B cell (primary cell): ENCODE results near the gene ZNF618.

Experiments used
- EZH2 ChIP-seq: IDR thresholded peaks from 2 replicates; pipeline ENCODE4 v1.6.1; 2012; ENCODE audit warnings: borderline replicate concordance, low read depth, mild to moderate bottlenecking, moderate library complexity, low read length; ENCODE audit not compliant: insufficient read depth, poor library complexity, severe bottlenecking
- TF ChIP-seq, protein P1 (sequence below): fragments of 200-600 bp; IDR thresholded peaks from one replicate; pipeline ENCODE4 v1.8.0; 2022; ENCODE audit warnings: antibody characterized with exemption, mild to moderate bottlenecking

DNA sequence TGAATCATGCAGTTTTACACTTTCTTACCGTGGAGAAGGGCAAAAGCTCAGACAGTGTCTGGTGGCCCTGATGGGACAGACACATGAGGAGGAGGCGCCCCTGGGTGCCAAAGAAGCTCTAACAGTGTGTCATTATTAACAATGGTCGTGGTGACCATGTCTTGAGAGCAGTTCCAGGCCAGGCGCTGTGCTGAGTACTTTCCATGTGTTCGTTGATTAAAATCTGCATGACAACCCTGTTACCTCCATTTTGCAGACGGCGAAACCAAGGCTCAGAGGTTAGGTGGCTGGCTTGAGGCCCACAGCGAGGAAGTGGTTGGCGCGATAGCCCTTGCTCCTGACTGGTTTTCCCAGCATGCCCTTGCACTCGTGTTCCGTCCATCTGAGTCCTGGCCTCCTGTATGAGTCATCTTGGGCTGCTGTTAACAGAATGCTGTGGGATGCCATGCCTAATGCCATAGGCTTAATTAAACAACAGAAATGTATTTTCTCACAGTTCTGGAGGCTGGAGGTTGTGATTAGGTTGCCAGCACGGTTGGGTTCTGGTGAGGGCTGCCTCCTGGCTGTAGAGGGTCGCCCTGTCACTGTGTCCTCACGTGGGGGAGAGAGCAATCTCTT lies 110.0 kb downstream of the ZNF618 start:
- TF ChIP-seq, protein P1, sequence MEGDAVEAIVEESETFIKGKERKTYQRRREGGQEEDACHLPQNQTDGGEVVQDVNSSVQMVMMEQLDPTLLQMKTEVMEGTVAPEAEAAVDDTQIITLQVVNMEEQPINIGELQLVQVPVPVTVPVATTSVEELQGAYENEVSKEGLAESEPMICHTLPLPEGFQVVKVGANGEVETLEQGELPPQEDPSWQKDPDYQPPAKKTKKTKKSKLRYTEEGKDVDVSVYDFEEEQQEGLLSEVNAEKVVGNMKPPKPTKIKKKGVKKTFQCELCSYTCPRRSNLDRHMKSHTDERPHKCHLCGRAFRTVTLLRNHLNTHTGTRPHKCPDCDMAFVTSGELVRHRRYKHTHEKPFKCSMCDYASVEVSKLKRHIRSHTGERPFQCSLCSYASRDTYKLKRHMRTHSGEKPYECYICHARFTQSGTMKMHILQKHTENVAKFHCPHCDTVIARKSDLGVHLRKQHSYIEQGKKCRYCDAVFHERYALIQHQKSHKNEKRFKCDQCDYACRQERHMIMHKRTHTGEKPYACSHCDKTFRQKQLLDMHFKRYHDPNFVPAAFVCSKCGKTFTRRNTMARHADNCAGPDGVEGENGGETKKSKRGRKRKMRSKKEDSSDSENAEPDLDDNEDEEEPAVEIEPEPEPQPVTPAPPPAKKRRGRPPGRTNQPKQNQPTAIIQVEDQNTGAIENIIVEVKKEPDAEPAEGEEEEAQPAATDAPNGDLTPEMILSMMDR, result no peak
- TF ChIP-seq EZH2, result no peak
